GM18858 (cell line): ENCODE measurements around the gene DAZ2.
"Not testable (repeated sequence)": the region's sequence is repeated elsewhere in the genome, so short reads cannot be mapped to it uniquely, and the experiment has no call there.

Source experiments
- ATAC-seq: cut with Tn5 transposase; IDR thresholded peaks from one replicate; pipeline ENCODE4 v1.9.1; 2021; ENCODE audit not compliant: unreplicated experiment

DAZ2 gene, protein sequence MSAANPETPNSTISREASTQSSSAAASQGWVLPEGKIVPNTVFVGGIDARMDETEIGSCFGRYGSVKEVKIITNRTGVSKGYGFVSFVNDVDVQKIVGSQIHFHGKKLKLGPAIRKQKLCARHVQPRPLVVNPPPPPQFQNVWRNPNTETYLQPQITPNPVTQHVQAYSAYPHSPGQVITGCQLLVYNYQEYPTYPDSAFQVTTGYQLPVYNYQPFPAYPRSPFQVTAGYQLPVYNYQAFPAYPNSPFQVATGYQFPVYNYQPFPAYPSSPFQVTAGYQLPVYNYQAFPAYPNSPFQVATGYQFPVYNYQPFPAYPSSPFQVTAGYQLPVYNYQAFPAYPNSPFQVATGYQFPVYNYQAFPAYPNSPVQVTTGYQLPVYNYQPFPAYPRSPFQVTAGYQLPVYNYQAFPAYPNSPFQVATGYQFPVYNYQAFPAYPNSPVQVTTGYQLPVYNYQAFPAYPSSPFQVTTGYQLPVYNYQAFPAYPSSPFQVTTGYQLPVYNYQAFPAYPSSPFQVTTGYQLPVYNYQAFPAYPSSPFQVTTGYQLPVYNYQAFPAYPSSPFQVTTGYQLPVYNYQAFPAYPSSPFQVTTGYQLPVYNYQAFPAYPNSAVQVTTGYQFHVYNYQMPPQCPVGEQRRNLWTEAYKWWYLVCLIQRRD

DNA sequence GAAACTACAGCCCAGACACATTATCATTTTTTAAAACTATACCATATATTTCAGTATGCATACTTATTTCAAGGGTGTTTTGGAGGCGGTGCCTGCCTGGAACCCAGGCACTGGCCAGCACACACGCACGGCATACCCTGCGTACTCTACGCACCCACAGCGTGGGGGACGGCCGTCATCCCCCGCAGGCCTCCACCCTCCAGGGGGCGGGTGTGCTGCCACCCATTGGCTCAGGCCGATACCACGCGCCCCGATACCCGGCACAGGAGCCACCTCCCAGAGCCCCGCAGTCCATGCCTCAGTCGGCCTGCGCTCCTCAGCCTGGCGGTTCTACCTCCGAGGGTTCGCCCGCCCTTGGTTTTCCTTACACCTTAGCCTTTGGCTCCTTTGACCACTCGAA is at the start of gene DAZ2:
DAZ2 (plus strand) TSS at position 301 of the 400 bp plus-strand sequence. CDS start 208 bp downstream, outside the sequence.
- ATAC-seq: not testable (repeated sequence)

DNA sequence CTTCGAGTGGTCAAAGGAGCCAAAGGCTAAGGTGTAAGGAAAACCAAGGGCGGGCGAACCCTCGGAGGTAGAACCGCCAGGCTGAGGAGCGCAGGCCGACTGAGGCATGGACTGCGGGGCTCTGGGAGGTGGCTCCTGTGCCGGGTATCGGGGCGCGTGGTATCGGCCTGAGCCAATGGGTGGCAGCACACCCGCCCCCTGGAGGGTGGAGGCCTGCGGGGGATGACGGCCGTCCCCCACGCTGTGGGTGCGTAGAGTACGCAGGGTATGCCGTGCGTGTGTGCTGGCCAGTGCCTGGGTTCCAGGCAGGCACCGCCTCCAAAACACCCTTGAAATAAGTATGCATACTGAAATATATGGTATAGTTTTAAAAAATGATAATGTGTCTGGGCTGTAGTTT is 20.4 kb upstream of the DAZ2 start, which contains the start of gene DAZ1:
DAZ1 (minus strand) TSS at position 101 of the 400 bp plus-strand sequence. CDS start 208 bp downstream, outside the sequence.
- ATAC-seq: not testable (repeated sequence)

DNA sequence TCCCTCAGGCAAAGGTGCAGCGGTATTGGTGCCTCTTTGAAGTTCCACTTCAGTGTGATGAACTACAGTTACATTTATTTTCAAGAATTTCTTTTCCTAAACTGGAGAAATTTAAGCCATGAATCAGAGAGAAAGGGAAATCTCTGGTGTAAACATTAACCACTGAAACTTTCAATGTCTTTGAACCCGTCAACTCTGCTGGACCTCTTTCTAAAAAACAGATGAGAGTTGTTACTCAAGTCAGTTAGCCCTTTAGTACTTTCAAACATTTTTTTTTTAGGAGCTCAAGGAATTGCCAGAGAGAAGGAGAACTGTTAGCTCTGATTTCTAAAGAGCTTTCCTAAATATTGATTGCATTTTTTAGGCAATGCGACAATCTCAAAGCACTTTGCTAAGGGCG is 11.9 kb upstream of the DAZ2 start:
- not testable (repeated sequence) for ATAC-seq

DNA sequence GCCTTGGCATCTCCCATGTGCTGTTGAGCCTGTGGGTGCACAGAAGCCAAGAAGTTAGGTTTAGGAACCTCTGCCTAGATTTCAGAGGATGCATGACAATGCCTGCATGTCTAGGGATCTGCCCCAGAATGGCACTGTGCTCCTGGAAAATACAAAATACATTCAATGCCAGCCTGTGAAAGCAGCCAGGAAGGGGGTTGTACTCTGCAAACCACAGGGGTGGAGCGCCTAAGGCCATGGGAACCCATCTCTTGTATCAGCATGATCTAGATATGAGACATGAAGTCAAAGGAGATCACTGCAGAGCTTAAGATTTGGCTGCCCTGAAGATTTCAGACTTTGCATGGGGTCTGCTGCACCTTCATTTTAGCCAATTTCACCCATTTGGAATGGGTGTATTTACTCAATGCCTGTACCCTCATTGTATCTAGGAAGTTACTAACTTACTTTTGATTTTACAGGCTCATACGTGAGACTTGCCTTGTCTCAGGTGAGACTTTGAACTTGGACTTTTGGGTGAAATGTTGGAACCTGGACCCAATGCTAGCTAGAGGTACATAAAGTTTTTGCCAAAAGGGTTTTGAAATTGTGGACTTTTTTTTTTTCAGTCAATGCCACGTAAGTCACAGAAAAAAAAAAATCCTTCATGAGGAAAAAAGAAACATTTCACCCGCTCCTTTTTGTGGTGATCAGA is 9.4 kb upstream of the DAZ2 start:
- not testable (repeated sequence) for ATAC-seq

DNA sequence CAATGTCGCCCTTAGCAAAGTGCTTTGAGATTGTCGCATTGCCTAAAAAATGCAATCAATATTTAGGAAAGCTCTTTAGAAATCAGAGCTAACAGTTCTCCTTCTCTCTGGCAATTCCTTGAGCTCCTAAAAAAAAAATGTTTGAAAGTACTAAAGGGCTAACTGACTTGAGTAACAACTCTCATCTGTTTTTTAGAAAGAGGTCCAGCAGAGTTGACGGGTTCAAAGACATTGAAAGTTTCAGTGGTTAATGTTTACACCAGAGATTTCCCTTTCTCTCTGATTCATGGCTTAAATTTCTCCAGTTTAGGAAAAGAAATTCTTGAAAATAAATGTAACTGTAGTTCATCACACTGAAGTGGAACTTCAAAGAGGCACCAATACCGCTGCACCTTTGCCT is 8.7 kb upstream of the DAZ2 start:
- not testable (repeated sequence) for ATAC-seq
